ENCODE results near the gene CDH7. TPM values are rescaled to one million over a fixed set of nuclear protein-coding genes. Genes with fewer than 3 reads are reported as not detected.

Gene CDH7
- total RNA-seq, 1 donor from 2014 or later = not detected

- DNase-seq = no peak
- Histone ChIP-seq H3K27me3 (ENCODE audit: low read depth) (peaks cover 21% of the 10 kb centered on the region), H3K4me1 (peaks cover 5% of the 10 kb centered on the region), H3K4me3 (no peak overlapping the region), H3K27ac (replicated peaks) (no peak overlapping the region), H3K9me3 (replicated peaks) (no peaks in the 10 kb centered on the region), H3K36me3 (no peaks in the 10 kb centered on the region)
- intact Hi-C loops (cut with micrococcal nuclease) = no loop called here
- TF ChIP-seq CTCF (IDR thresholded peaks at IDR 0.05; ENCODE audit: borderline replicate concordance) = no peak
Observed at GRCh38 chr18:65755616-65756015, 4.8 kb downstream of the CDH7 start.

GRCh38 chr18:65760457-65760856 lies 9.6 kb downstream of the CDH7 start:
- no peak for DNase-seq
- intact Hi-C loops (cut with micrococcal nuclease) = no loop called here
- TF ChIP-seq CTCF (IDR thresholded peaks at IDR 0.05; ENCODE audit: borderline replicate concordance) = no peak

GRCh38 chr18:65761636-65762295 lies 11.0 kb downstream of the CDH7 start:
- no peak overlapping the region for H3K4me3 ChIP-seq
- no peak for TF ChIP-seq CTCF (IDR thresholded peaks at IDR 0.05; ENCODE audit: borderline replicate concordance)
- no peaks in the 10 kb centered on the region for H3K27me3 ChIP-seq (ENCODE audit: low read depth)
- intact Hi-C loops (cut with micrococcal nuclease) = no loop called here
- no peaks in the 10 kb centered on the region for H3K9me3 ChIP-seq (replicated peaks)
- no peak overlapping the region for H3K27ac ChIP-seq (replicated peaks)
- no peaks in the 10 kb centered on the region for H3K36me3 ChIP-seq
- DNase-seq = no peak
- H3K4me1 ChIP-seq = no peaks in the 10 kb centered on the region

More at GRCh38 chr18:65760457-65760856, 9.6 kb downstream of the CDH7 start:
- Histone ChIP-seq H3K36me3 (no peaks in the 10 kb centered on the region), H3K27me3 (ENCODE audit: low read depth) (no peaks in the 10 kb centered on the region), H3K4me3 (no peak overlapping the region), H3K9me3 (replicated peaks) (no peaks in the 10 kb centered on the region), H3K4me1 (no peaks in the 10 kb centered on the region), H3K27ac (replicated peaks) (no peak overlapping the region)

GRCh38 chr18:65762556-65762955 lies 11.7 kb downstream of the CDH7 start:
- H3K36me3 ChIP-seq = no peaks in the 10 kb centered on the region
- no peak for DNase-seq
- no peaks in the 10 kb centered on the region for H3K9me3 ChIP-seq (replicated peaks)
- no peaks in the 10 kb centered on the region for H3K27me3 ChIP-seq (ENCODE audit: low read depth)
- no peak overlapping the region for H3K27ac ChIP-seq (replicated peaks)
- intact Hi-C loops (cut with micrococcal nuclease) = no loop called here
- no peak for TF ChIP-seq CTCF (IDR thresholded peaks at IDR 0.05; ENCODE audit: borderline replicate concordance)
- no peak overlapping the region for H3K4me3 ChIP-seq
- H3K4me1 ChIP-seq = no peaks in the 10 kb centered on the region

GRCh38 chr18:65767406-65767805 lies 16.6 kb downstream of the CDH7 start:
- no peaks in the 10 kb centered on the region for H3K36me3 ChIP-seq
- no peak for DNase-seq
- no peak for TF ChIP-seq CTCF (IDR thresholded peaks at IDR 0.05; ENCODE audit: borderline replicate concordance)
- no peaks in the 10 kb centered on the region for H3K9me3 ChIP-seq (replicated peaks)
- H3K27ac ChIP-seq (replicated peaks) = no peak overlapping the region
- no peak overlapping the region for H3K4me3 ChIP-seq
- H3K4me1 ChIP-seq = no peaks in the 10 kb centered on the region
- no peaks in the 10 kb centered on the region for H3K27me3 ChIP-seq (ENCODE audit: low read depth)
- intact Hi-C loops (cut with micrococcal nuclease) = no loop called here

All from left ventricle myocardium inferior (tissue), 1 donor.